Inflammatory macrophage (primary cell): Measurements from ENCODE around the gene PTGIS.

Source experiments
- DNase-seq, 2 donors: peaks; one replicate each; pipeline ENCODE4 v3.0.0-alpha.2; 2020 to 2022

PTGIS gene

GRCh38 chr20:49559411-49560081 lies 8.4 kb downstream of the PTGIS start:
- no peak for DNase-seq

- no peak for DNase-seq
Observed at GRCh38 chr20:49558826-49559225, 9.1 kb downstream of the PTGIS start.

DNA sequence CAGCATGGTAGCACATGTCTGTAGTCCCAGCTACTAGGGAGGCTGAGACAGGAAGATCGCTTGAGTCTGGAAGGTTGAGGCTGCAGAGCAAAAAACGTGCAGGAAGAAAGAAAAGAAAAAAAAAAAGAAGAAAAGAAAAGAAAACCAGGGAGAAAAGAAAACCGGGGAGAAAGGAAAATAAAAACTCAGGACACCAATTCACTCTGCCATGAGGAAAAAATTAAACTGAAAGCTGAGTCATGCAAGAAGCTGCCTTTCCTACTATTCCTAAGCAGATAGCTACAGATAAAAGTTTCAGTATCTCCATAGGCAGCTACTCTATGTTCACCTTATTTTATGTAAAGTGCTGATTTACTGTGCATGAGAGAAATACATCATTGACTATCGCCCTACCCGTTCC lies 10.5 kb downstream of the PTGIS start:
- no peak for DNase-seq

DNA sequence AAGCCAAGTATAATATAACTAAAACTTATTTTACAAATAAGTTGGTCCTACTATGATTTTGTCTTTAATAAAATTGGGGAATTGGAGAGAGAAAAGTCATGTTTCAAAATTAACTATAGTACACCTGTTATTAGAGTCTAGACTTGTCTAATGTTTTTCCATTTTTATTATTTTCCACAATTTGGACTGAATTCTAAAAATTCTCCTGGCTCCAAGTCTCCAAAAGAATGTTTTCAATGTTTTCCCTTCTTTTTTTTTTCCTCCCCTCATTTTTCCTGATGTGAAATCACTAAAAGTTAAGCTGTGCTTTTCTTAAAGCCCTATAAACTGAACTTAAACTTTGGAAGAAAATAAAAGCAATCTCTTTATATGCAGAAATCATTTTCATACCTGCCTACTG lies 11.3 kb downstream of the PTGIS start:
- no peak for DNase-seq

- DNase-seq: no peak
Observed at GRCh38 chr20:49549801-49550551, 18.0 kb downstream of the PTGIS start.

DNA sequence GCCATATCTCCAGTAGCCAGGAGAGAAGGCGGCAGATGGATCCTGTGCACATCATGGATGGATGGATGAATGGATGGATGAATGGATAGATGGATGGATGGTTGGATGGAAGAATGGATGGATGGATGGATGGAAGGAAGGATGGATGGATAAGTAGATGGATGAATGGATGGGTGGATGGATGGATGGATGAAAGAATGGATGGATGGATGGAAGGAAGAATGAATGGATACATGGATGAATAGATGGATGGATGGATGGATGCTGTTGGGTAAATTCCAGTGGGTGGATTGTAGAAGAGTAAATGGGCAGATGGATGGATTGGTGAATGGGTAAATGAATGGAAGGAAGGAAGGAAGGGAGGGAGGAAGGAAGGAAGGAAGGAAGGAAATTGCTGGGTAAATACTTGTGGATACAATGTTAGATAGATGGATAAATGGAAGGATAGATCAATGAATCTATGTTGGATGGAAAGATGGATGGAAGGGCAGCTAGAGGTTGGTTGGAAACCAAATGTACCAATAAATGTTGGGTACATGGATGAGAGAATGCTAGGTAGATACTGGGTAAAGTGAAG lies 19.5 kb downstream of the PTGIS start:
- DNase-seq: no peak

- DNase-seq: no peak
Observed at GRCh38 chr20:49545572-49545971, 22.4 kb downstream of the PTGIS start.

GRCh38 chr20:49544535-49544934 lies 23.4 kb downstream of the PTGIS start:
- DNase-seq: no peak

GRCh38 chr20:49543858-49544437 lies 24.0 kb downstream of the PTGIS start:
- no peak for DNase-seq

DNA sequence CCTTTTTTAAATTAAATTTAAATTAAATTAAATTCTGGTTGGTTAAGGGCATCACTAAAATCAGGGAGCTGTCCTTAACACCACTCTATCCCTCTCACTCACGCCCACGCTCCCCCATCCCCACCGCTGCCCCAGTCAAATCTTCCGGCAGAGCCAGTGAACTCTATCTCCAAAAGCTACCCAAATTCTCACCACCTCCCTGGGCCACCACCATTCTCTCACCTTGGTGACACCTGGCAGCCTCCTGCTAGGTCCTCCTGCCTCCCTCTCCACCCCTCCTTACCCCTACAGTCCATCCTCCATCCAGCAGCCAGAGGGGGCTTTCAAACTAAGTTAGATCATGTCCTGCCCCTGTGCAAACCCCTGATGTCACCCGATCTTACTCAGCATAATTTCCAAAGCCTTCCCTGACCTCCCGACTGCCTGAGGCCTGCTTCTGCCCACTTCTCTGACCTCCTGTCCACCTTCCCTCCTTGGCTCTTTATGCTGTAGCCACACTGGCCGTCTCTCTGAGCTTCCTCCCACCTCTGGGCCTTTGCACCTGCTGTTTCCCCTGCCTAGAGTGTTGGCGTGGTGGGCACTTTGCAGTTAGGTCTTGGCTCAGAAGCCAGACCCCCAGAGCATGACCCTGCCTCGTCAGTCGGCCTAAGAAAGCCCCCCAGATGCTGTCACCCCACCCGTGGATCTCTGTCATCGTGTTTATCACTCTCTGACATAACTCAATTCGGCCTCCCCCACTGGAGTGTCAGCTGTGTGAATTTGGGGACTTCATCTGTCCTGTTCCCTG lies 24.7 kb downstream of the PTGIS start:
- DNase-seq: no peak

DNA sequence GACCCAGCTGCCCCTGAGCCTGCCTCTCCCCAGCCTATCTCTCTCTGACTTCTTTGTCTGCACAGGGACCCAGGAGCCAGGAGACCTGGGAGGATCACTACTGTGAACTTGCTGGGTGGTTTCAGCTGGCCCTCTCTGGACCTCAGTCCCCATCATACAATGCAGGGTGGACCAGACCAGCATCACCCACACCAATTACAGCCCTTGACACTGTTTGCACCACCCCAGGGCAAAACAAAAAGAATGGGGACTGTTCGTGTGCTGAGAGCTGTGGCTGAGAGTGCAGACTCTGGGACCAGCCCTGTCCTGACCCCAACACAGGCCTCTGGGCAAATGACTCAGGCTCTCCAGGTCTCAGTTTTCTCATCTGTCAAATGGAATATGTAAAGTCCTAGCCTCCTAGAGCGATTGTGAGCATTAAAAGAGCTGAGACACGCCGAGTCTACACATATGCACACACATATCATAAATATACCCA lies 25.4 kb downstream of the PTGIS start:
- no peak for DNase-seq

GRCh38 chr20:49541733-49542513 lies 26.0 kb downstream of the PTGIS start:
- peak; percentile 64 to 74 for DNase-seq

GRCh38 chr20:49540687-49541435 lies 27.1 kb downstream of the PTGIS start:
- DNase-seq: no peak

- DNase-seq: no peak
Observed at GRCh38 chr20:49540232-49540620, 27.7 kb downstream of the PTGIS start.

GRCh38 chr20:49539481-49540231 lies 28.3 kb downstream of the PTGIS start:
- no peak for DNase-seq

- DNase-seq: no peak
Observed at GRCh38 chr20:49538950-49539349, 29.0 kb downstream of the PTGIS start.

- DNase-seq: peak; percentile 58 to 69
Observed at GRCh38 chr20:49534255-49534712, 33.7 kb downstream of the PTGIS start.

DNA sequence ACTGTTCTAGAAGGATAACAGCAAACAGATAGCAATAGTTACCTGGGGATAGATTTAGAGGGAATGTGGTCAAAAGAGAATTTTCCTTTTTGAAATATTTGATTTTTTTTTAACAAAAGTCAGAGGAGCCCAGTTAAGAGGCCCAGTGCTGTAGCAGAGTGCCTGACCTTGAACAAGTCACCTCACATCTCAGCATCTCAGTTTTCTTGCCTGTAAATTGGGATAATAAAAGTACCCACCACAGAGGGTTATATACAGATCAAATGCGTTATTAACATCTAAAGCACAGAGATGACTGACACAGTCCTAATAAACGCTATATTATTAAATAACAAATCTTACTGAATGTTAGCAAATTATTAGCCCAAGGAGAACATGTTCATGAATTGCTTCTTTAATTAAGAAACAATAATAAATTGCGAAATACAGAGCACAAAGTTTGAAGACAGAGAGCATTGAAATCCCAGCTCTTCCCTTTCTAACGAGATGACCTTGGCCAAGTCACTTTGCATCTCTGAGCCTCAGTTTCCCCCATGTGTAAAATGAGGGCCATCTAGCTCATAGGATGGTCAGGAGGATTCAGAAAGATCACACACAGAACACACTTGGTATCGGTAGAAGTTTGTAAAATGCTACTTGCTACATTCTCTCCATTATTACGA lies 35.5 kb downstream of the PTGIS start:
- DNase-seq: no peak

- no peak for DNase-seq
Observed at GRCh38 chr20:49529470-49529869, 38.5 kb downstream of the PTGIS start.

GRCh38 chr20:49526568-49526967 lies 41.4 kb downstream of the PTGIS start:
- DNase-seq: no peak
